Breast epithelium (tissue), 4 donors: ENCODE data around the gene UFC1. TPM values are rescaled to one million over a fixed set of nuclear protein-coding genes. Genes with fewer than 3 reads are reported as not detected.

Experiments used
- DNase-seq, 2 donors: peaks; one replicate each; pipeline ENCODE4 v3.0.0-alpha.2; 2019; ENCODE audit warnings: low spot score in 2 of 2
- H3K27ac ChIP-seq, 2 donors: fragments of 200-600 bp; sonication (generic) in 1 of 2; one replicate each; pipeline ENCODE4 v1.5.1; 2016 to 2019; ENCODE audit warnings: mild to moderate bottlenecking in 1 of 2
- H3K27me3 ChIP-seq, 2 donors: fragments of 200-600 bp; sonication (generic) in 1 of 2; one replicate each; pipeline versions ENCODE4 v1.5.1 to v1.6.0; 2017 to 2019; ENCODE audit warnings: control low read depth in 1 of 2, mild to moderate bottlenecking in 1 of 2
- H3K36me3 ChIP-seq: fragments of 200-600 bp; one replicate; pipeline ENCODE4 v1.5.1; 2019
- H3K4me1 ChIP-seq, 2 donors: fragments of 200-600 bp; sonication (generic); one replicate each; pipeline ENCODE4 v1.5.1; 2016 to 2019; ENCODE audit warnings: control low read depth in 1 of 2
- H3K4me3 ChIP-seq, 3 donors: fragments of 200-600 bp; sonication (generic); 1 replicate in 2 of 3; 2 replicates in 1 of 3; pipeline ENCODE4 v1.5.1; 2016 to 2019; ENCODE audit warnings: mild to moderate bottlenecking in 3 of 3, moderate library complexity in 2 of 3
- H3K9me3 ChIP-seq, 2 donors: fragments of 200-600 bp; sonication (generic) in 1 of 2; one replicate each; pipeline ENCODE4 v1.5.1; 2016 to 2019; ENCODE audit warnings: control low read depth in 1 of 2
- POLR2A ChIP-seq: fragments of 450-650 bp; IDR thresholded peaks from one replicate; pipeline ENCODE4 v1.6.1; 2016; ENCODE audit warnings: antibody characterized with exemption, mild to moderate bottlenecking, moderate library complexity
- POLR2AphosphoS5 ChIP-seq, 3 donors: sonication (generic); formaldehyde crosslinking; IDR thresholded peaks; one replicate each; pipeline ENCODE4 v1.6.1; 2017; ENCODE audit warnings: antibody characterized with exemption in 3 of 3
- intact Hi-C: fragments of 100-400 bp; cut with DNase I; formaldehyde crosslinking; loops from one replicate; pipeline ENCODE4 v1.15.1; 2023; ENCODE audit warnings: low total_unique reads
- total RNA-seq, 3 donors: library from RNA; depleted of rRNA; stranded (reverse); fragments of >200 nt; gene quantifications; one replicate each; pipeline ENCODE4 v1.1.0, GENCODE V29; 2016
- TF ChIP-seq, protein P1 (sequence below), 3 donors: fragments of 450-650 bp; IDR thresholded peaks; one replicate each; pipeline ENCODE4 v1.5.1; 2016 to 2017; ENCODE audit warnings: antibody characterized with exemption in 3 of 3, mild to moderate bottlenecking in 3 of 3, moderate library complexity in 3 of 3

Gene UFC1
- total RNA-seq, 3 donors from 2014 or later: 76.0 to 90.3 (median 87.5) TPM

DNA sequence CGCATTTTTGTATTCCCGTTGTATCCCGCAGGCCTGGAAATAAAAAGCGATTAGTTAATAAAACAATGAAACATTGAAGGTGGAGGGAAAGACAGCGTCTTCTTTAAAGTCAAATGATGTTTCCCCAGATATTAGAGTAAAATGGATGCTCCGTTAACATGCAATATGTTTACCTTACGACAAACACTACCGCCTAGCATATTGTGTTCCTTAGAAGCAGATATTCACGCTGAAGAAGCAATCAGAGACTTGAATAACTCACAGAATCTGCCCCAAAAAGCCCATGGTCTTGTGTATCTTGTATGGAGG is 24.1 kb downstream of the UFC1 start:
- intact Hi-C loops: no loop called here

DNA sequence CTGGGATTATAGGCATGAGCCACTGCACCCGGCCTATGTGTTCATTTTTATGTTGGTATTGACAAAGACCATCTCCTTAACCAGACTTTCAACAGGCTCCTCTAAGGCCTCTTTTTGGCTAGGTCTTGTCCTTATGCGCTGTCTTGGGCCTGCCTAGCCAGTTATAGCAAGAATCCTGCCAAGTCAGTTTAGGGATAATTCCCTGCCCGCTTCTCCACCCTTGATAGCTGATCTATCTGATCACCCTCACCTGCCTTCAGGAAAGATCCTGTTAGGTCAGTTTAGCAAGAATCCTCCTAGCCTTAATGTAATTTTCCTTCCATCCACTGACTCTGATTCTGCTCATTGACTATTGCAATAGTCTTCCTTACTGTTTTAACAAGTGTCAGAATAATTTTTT is 25.9 kb downstream of the UFC1 start:
- Histone ChIP-seq H3K27ac (no peak overlapping the region), H3K36me3 (no peaks in the 10 kb centered on the region), H3K27me3 (no peaks in the 10 kb centered on the region), H3K9me3 (no peaks in the 10 kb centered on the region), H3K4me3 (no peak overlapping the region), H3K4me1 (no peaks in the 10 kb centered on the region)
- intact Hi-C loops: no loop called here
- DNase-seq: no peak
- TF ChIP-seq POLR2AphosphoS5 (IDR thresholded peaks at IDR 0.05): no peak
- no peak for TF ChIP-seq POLR2A
- TF ChIP-seq, protein P1, sequence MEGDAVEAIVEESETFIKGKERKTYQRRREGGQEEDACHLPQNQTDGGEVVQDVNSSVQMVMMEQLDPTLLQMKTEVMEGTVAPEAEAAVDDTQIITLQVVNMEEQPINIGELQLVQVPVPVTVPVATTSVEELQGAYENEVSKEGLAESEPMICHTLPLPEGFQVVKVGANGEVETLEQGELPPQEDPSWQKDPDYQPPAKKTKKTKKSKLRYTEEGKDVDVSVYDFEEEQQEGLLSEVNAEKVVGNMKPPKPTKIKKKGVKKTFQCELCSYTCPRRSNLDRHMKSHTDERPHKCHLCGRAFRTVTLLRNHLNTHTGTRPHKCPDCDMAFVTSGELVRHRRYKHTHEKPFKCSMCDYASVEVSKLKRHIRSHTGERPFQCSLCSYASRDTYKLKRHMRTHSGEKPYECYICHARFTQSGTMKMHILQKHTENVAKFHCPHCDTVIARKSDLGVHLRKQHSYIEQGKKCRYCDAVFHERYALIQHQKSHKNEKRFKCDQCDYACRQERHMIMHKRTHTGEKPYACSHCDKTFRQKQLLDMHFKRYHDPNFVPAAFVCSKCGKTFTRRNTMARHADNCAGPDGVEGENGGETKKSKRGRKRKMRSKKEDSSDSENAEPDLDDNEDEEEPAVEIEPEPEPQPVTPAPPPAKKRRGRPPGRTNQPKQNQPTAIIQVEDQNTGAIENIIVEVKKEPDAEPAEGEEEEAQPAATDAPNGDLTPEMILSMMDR (IDR thresholded peaks at IDR 0.05): no peak

More for the DNA sequence above, 24.1 kb downstream of the UFC1 start:
- Histone ChIP-seq H3K4me1 (peaks cover 0 to 6% of the 10 kb centered on the region in 2 donors), H3K27me3 (no peaks in the 10 kb centered on the region), H3K4me3 (peak overlapping the region; percentile 80 to 86 (median 83)), H3K27ac (peak overlapping the region; percentile 91 to 96), H3K9me3 (no peaks in the 10 kb centered on the region), H3K36me3 (peaks cover 3% of the 10 kb centered on the region)
- no peak for DNase-seq
- TF ChIP-seq, protein P1 (IDR thresholded peaks at IDR 0.05): no peak

DNA sequence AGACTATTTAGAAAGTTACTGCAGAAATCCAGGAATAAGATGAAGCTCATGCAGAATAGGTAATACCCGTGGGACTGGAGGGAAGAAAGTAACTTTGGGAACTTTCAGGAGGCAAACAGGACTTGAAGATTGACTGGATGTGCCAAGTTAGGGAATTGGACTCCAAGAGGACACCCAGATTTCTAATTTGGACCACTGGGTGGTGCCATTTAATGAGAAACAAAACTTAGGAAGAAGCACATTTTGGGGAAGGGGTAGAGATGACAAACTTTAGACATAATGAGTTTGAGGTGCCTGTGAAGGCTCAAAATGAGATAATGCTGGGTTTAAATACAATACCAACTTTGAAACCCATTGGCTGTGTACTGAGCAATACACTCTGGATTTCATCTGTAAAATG is 26.9 kb downstream of the UFC1 start:
- H3K4me1 ChIP-seq: no peaks in the 10 kb centered on the region
- H3K4me3 ChIP-seq: no peak overlapping the region
- intact Hi-C loops: no loop called here
- no peaks in the 10 kb centered on the region for H3K36me3 ChIP-seq
- no peak overlapping the region for H3K27ac ChIP-seq
- H3K27me3 ChIP-seq: no peaks in the 10 kb centered on the region
- no peak for TF ChIP-seq POLR2A
- no peak for TF ChIP-seq POLR2AphosphoS5 (IDR thresholded peaks at IDR 0.05)
- TF ChIP-seq, protein P1 (IDR thresholded peaks at IDR 0.05): no peak
- H3K9me3 ChIP-seq: no peaks in the 10 kb centered on the region
- no peak for DNase-seq

DNA sequence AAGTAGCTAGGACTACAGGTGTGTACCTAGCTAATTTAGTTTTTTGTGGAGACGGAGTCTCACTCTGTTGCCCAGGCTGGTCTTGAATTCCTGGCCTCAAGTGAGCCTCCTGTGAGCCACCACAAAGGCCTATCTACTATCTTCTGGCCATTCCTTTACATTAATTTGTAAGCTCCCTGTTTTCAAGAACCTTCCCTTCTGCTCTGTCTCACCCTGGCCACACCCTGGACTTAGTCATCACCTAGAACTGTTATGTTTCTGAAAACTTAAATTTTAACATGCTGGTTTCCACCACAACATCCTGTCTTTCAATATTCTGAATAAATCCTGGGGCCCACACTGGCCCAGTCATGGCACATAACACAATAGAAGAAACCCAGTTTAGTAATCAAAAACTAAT is 28.4 kb downstream of the UFC1 start:
- no peak for DNase-seq
- Histone ChIP-seq H3K4me1 (no peaks in the 10 kb centered on the region), H3K27ac (no peak overlapping the region), H3K4me3 (no peak overlapping the region), H3K36me3 (no peaks in the 10 kb centered on the region), H3K9me3 (no peaks in the 10 kb centered on the region), H3K27me3 (no peaks in the 10 kb centered on the region)
- TF ChIP-seq POLR2A (no peak), POLR2AphosphoS5 (IDR thresholded peaks at IDR 0.05) (no peak)
- TF ChIP-seq, protein P1 (IDR thresholded peaks at IDR 0.05): no peak
- intact Hi-C loops: no loop called here

GRCh38 chr1:161185282-161185682 is 31.5 kb downstream of the UFC1 start:
- no peak overlapping the region for H3K4me3 ChIP-seq
- peak overlapping the region; percentile 64 to 78 for H3K27ac ChIP-seq
- H3K36me3 ChIP-seq: no peaks in the 10 kb centered on the region
- no peaks in the 10 kb centered on the region for H3K4me1 ChIP-seq
- intact Hi-C loops: no loop called here
- no peak for DNase-seq
- TF ChIP-seq POLR2A (no peak), POLR2AphosphoS5 (IDR thresholded peaks at IDR 0.05) (peak in 1 of 3 donors; percentile 43)
- TF ChIP-seq, protein P1 (IDR thresholded peaks at IDR 0.05): no peak
- H3K9me3 ChIP-seq: no peaks in the 10 kb centered on the region
- no peaks in the 10 kb centered on the region for H3K27me3 ChIP-seq
